ENCODE data around the gene ETNK1.

The ETNK1 gene

GRCh38 chr12:22738945-22739344 lies 114.0 kb downstream of the ETNK1 start:
- ATAC-seq: no peak
- TF ChIP-seq, protein P1, sequence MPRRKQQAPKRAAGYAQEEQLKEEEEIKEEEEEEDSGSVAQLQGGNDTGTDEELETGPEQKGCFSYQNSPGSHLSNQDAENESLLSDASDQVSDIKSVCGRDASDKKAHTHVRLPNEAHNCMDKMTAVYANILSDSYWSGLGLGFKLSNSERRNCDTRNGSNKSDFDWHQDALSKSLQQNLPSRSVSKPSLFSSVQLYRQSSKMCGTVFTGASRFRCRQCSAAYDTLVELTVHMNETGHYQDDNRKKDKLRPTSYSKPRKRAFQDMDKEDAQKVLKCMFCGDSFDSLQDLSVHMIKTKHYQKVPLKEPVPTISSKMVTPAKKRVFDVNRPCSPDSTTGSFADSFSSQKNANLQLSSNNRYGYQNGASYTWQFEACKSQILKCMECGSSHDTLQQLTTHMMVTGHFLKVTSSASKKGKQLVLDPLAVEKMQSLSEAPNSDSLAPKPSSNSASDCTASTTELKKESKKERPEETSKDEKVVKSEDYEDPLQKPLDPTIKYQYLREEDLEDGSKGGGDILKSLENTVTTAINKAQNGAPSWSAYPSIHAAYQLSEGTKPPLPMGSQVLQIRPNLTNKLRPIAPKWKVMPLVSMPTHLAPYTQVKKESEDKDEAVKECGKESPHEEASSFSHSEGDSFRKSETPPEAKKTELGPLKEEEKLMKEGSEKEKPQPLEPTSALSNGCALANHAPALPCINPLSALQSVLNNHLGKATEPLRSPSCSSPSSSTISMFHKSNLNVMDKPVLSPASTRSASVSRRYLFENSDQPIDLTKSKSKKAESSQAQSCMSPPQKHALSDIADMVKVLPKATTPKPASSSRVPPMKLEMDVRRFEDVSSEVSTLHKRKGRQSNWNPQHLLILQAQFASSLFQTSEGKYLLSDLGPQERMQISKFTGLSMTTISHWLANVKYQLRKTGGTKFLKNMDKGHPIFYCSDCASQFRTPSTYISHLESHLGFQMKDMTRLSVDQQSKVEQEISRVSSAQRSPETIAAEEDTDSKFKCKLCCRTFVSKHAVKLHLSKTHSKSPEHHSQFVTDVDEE (CRISPR knock-in tag; IDR thresholded peaks at IDR 0.05): no peak
- TF ChIP-seq BACH2 (CRISPR knock-in tag; IDR thresholded peaks at IDR 0.05; ENCODE audit: borderline replicate concordance): no peak
- TF ChIP-seq, protein P2, sequence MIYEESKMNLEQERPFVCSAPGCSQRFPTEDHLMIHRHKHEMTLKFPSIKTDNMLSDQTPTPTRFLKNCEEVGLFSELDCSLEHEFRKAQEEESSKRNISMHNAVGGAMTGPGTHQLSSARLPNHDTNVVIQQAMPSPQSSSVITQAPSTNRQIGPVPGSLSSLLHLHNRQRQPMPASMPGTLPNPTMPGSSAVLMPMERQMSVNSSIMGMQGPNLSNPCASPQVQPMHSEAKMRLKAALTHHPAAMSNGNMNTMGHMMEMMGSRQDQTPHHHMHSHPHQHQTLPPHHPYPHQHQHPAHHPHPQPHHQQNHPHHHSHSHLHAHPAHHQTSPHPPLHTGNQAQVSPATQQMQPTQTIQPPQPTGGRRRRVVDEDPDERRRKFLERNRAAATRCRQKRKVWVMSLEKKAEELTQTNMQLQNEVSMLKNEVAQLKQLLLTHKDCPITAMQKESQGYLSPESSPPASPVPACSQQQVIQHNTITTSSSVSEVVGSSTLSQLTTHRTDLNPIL (CRISPR knock-in tag; IDR thresholded peaks at IDR 0.05; ENCODE audit: low read depth): no peak
- TF ChIP-seq PPARA (CRISPR knock-in tag; IDR thresholded peaks at IDR 0.05; ENCODE audit: borderline replicate concordance): no peak
- TF ChIP-seq, protein P3, sequence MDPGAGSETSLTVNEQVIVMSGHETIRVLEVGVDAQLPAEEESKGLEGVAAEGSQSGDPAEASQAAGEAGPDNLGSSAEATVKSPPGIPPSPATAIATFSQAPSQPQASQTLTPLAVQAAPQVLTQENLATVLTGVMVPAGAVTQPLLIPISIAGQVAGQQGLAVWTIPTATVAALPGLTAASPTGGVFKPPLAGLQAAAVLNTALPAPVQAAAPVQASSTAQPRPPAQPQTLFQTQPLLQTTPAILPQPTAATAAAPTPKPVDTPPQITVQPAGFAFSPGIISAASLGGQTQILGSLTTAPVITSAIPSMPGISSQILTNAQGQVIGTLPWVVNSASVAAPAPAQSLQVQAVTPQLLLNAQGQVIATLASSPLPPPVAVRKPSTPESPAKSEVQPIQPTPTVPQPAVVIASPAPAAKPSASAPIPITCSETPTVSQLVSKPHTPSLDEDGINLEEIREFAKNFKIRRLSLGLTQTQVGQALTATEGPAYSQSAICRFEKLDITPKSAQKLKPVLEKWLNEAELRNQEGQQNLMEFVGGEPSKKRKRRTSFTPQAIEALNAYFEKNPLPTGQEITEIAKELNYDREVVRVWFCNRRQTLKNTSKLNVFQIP (CRISPR knock-in tag; IDR thresholded peaks at IDR 0.05; ENCODE audit: borderline replicate concordance, low read depth): no peak
- TF ChIP-seq ZC3H10 (CRISPR knock-in tag; IDR thresholded peaks at IDR 0.05): no peak
- TF ChIP-seq RARB (CRISPR knock-in tag; IDR thresholded peaks at IDR 0.05): no peak
- TF ChIP-seq TOX (CRISPR knock-in tag; IDR thresholded peaks at IDR 0.05; ENCODE audit: borderline replicate concordance): no peak
- no peak for TF ChIP-seq ESRRG (CRISPR knock-in tag; IDR thresholded peaks at IDR 0.05)
- no peak for TF ChIP-seq CSRNP3 (CRISPR knock-in tag; IDR thresholded peaks at IDR 0.05)
- TF ChIP-seq ZNF70 (CRISPR knock-in tag; IDR thresholded peaks at IDR 0.05): no peak
- no peak for TF ChIP-seq ZFP3 (CRISPR knock-in tag; IDR thresholded peaks at IDR 0.05)
- TF ChIP-seq ZFP30 (CRISPR knock-in tag; IDR thresholded peaks at IDR 0.05): no peak
- TF ChIP-seq GLIS3 (CRISPR knock-in tag; IDR thresholded peaks at IDR 0.05): no peak
